Retinal pigment epithelial cell (primary cell): ENCODE data around the gene PMIS2.

Source experiments
- DNase-seq: peaks from one replicate; pipeline ENCODE4 v3.0.0-alpha.2; 2010; ENCODE audit warnings: low read depth
- H3K4me3 ChIP-seq: 2 replicates; pipeline ENCODE4 v1.5.1; 2011; ENCODE audit warnings: mild to moderate bottlenecking, low read length, control low read depth, moderate library complexity
- CTCF ChIP-seq: conservative IDR thresholded peaks from 2 replicates; pipeline ENCODE4 v1.5.1; 2011; ENCODE audit warnings: low read depth, low read length, control low read depth, inconsistent platforms

PMIS2 gene

GRCh38 chr19:35609851-35610353, 23.9 kb downstream of the PMIS2 start:
- no peak for DNase-seq
- TF ChIP-seq CTCF: no peak
- no peak overlapping the region for H3K4me3 ChIP-seq

DNA sequence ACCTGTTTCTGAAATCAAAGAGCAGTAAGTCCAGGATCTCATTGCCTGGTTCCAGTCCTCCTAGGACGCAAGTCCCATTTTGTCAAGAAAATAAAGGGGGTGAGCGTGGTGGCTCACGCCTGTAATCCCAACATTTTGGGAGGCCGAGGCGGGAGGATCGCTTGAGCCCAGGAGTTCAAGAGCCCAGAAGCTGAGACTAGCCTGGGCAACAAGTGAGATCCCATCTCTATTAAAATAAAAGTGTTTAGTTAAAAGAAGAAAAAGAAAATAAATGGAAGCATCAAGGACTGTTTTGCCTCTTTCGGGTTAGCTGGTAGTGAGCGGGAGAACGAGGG, 26.2 kb downstream of the PMIS2 start:
- TF ChIP-seq CTCF: no peak
- DNase-seq: no peak

DNA sequence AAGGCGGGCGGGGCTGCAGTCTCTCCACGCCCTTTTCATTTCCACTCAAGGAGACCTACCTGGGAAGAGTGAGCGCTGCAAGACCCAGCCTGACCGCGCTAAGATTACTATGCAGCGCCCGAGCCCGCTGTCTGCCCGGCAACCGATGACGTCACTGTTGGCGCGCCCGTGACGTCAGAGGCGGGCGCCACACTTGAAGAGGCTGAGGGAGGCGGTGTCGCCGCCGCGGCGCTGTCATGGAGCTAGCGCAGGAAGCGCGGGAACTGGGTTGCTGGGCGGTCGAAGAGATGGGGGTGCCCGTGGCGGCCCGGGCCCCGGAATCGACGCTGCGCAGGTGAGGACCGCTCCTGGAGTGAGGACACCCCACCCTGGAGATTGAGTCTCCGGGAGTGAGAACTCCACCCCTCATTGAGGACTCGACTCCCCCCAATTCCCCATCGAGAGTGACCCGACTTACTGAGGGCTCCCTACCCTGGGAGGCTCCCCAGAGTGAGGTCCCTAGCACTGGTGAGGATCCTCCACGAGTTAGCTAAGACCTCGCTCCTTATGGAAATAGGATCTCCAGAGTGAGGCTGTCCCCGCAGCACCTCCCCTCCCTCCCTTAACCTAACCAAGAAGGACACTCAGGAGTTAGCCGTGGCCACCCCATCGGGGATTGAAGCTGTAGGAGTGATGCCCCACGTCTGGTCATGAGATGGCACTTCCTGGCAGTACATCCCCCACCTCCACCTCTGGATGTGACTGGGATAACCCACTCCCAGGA, 26.8 kb downstream of the PMIS2 start, which contains the start of gene HAUS5:
Gene HAUS5, plus strand, starts transcription at position 177 of the 763 bp plus-strand sequence. Its CDS starts 60 bp downstream, at position 237.
- TF ChIP-seq CTCF: no peak
- H3K4me3 ChIP-seq: peak within 1 kb of the TSS; percentile 95
- peak; percentile 55 for DNase-seq

More for the DNA sequence above, 26.2 kb downstream of the PMIS2 start:
- H3K4me3 ChIP-seq: peak overlapping the region; percentile 95

DNA sequence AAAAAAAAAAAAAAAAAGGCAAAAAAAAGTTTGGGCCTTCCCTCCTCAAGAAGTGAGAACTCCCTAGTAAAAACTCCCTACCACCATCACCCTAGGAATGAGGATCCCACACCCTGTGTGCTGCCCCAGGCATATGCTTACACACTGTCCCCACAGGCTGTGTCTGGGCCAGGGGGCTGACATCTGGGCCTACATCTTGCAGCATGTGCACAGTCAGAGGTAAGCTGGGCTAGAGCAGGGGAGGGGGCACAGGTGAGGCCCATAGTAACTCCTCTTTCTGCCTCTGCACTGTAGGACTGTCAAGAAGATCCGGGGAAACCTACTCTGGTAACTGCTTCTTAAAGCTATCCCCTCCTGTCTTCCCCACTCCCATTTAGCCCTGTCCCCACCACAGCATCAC, 27.6 kb downstream of the PMIS2 start:
- H3K4me3 ChIP-seq: no peak overlapping the region
- no peak for TF ChIP-seq CTCF
- DNase-seq: no peak

DNA sequence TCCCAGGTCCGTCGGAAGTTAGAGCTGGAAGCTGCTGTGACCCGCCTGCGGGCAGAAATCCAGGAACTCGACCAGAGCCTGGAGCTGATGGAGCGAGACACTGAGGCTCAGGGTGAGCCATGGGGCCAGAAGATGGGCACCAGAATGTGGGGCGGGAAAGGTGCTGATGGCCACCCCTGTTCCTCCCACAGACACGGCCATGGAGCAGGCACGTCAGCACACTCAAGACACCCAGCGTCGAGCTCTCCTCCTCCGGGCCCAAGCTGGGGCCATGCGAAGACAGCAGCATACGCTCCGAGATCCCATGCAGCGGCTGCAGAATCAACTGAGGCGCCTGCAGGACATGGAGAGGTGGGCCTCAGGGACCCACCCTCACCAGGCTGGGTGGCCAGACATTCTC, 29.1 kb downstream of the PMIS2 start:
- no peak overlapping the region for H3K4me3 ChIP-seq
- TF ChIP-seq CTCF: no peak
- DNase-seq: no peak

GRCh38 chr19:35618857-35619256, 32.9 kb downstream of the PMIS2 start:
- H3K4me3 ChIP-seq: no peak overlapping the region
- TF ChIP-seq CTCF: no peak
- DNase-seq: no peak
